Psoas muscle (tissue), 8 donors: ENCODE data around the gene DCUN1D4. TPM values are rescaled to one million over a fixed set of nuclear protein-coding genes. Genes with fewer than 3 reads are reported as not detected.

Experiments
- ATAC-seq, 4 donors: fragments of 200-7000 bp; cut with Tn5 transposase; one replicate each; pipeline ENCODE4 v1.9.1; 2020; ENCODE audit warnings: moderate library complexity in 3 of 4, mild to moderate bottlenecking in 2 of 4
- DNase-seq, 2 donors: peaks; one replicate each; pipeline ENCODE4 v3.0.0-alpha.2; 2020
- H3K27ac ChIP-seq: fragments of 200-600 bp; one replicate; pipeline ENCODE4 v1.8.0; 2022
- H3K27me3 ChIP-seq, 3 donors: fragments of 200-600 bp in 1 of 3; one replicate each; pipeline versions ENCODE4 v1.6.1 to v1.8.0; 2013 to 2022; ENCODE audit warnings: low read length in 2 of 3, mild to moderate bottlenecking in 2 of 3, moderate library complexity in 1 of 3; ENCODE audit not compliant: insufficient read depth in 3 of 3
- H3K36me3 ChIP-seq, 2 donors: fragments of 200-600 bp in 1 of 2; one replicate each; pipeline versions ENCODE4 v1.6.1 to v1.8.0; 2013 to 2022; ENCODE audit warnings: low read depth in 1 of 2, mild to moderate bottlenecking in 1 of 2, moderate library complexity in 1 of 2; ENCODE audit not compliant: insufficient read depth in 1 of 2
- H3K4me1 ChIP-seq: fragments of 200-600 bp; one replicate; pipeline ENCODE4 v1.8.0; 2022
- H3K4me3 ChIP-seq: fragments of 200-600 bp; one replicate; pipeline ENCODE4 v1.8.0; 2022; ENCODE audit warnings: mild to moderate bottlenecking
- H3K9me3 ChIP-seq: fragments of 200-600 bp; one replicate; pipeline ENCODE4 v1.8.0; 2022
- CTCF ChIP-seq: fragments of 200-600 bp; IDR thresholded peaks from one replicate; pipeline ENCODE4 v1.8.0; 2022; ENCODE audit warnings: antibody characterized with exemption
- WGBS, 3 donors: extraction: QIAGEN DNeasy Blood & Tissue Kit; methylation state at CpG; one replicate each; pipeline versions ENCODE4 v1.1.6 to v1.1.7; 2013; 5-methylcytosine and 5-hydroxymethylcytosine counted together
- intact Hi-C, 2 donors: fragments of 100-400 bp; cut with DNase I; formaldehyde crosslinking; loops; one replicate each; pipeline versions ENCODE4 v1.11.0 to v1.14.2; 2022
- long read RNA-seq, 2 donors: library from polyadenylated mRNA; unstranded; transcript quantifications; one replicate each; pipeline ENCODE4 v2.0.0, GENCODE V29; 2021
- polyA plus RNA-seq, 3 donors: library from polyadenylated mRNA; stranded (reverse); fragments of 200-250 nt; gene quantifications; one replicate each; pipeline ENCODE4 v1.2.3, GENCODE V29; 2013
- total RNA-seq, 4 donors: library from RNA; stranded (reverse); fragmentation: NEBNext Ultra II Directional in 2 of 4; extraction: Animal tissue kit (Norgen Biotek cat#: 25700) in 2 of 4; gene quantifications; one replicate each; pipeline versions ENCODE4 v1.2.1 to v1.2.4, GENCODE V29; 2021 to 2023
- donor health status: healthy with polysubstance abuse.
- donor health status: DM: no; HTN: no; CAD: no; lungs with moderate emphysema.
- donor health status: Bipolar disorder and iron deficiency.
- donor health status: healthy.
- donor health status: DM: yes; HTN: yes; CAD: no.
- donor health status: DM: no; HTN: no; CAD: no.
- donor health status: DM: no; HTN: no; CAD: no.
- donor health status: DM: yes; HTN: yes; CAD: no.

DCUN1D4 gene
- total RNA-seq (10 to 100 TPM; 24.0 to 43.1 (median 31.1) TPM), polyA plus RNA-seq (10 to 100 TPM; 13.5 to 30.5 (median 15.0) TPM)
- long read RNA-seq, donor 1, full-length matches to known transcripts = 20 of 31 reads
- long read RNA-seq, donor 1, partial matches to known transcripts = 0 of 31 reads
- long read RNA-seq, donor 1, other reads (novel, unspliced or antisense) = 11 of 31 reads
- long read RNA-seq, donor 2, full-length matches to known transcripts = 32 of 40 reads
- long read RNA-seq, donor 2, partial matches to known transcripts = 0 of 40 reads
- long read RNA-seq, donor 2, other reads (novel, unspliced or antisense) = 8 of 40 reads

- Histone ChIP-seq H3K4me1 (peaks cover 18% of the 10 kb centered on the region), H3K27me3 (no peaks in the 10 kb centered on the region), H3K9me3 (no peaks in the 10 kb centered on the region), H3K27ac (peak within 1 kb of the TSS; percentile 95), H3K4me3 (peak within 1 kb of the TSS; percentile 96), H3K36me3 (no peaks in the 10 kb centered on the region)
- ATAC-seq = peak; percentile 90 to 96 (median 92)
- intact Hi-C loops = loop anchor here (5.0 to 10.0 kb wide), 4 partner anchors 52 to 195 kb away; partner anchors contain the start of genes LRRC66 (in 1 of the 2) and SGCB (in 1 of the 2)
- DNase-seq = peak; percentile 100
- TF ChIP-seq CTCF = peak; percentile 40
- 0 to 1% (median 0%) methylated on average over 54 to 68 of the region's 68 CpGs for WGBS, 3 donors
Measured at GRCh38 chr4:51842554-51843308, at the start of gene DCUN1D4. TSS of gene DCUN1D4 (plus strand) at chr4:51843153. CDS start at chr4:51843243, 90 bp downstream.

- DNase-seq = no peak
- H3K27ac ChIP-seq = no peak overlapping the region
- H3K4me1 ChIP-seq = no peaks in the 10 kb centered on the region
- TF ChIP-seq CTCF = no peak
- ATAC-seq = no peak
- 87 to 88% (median 88%) methylated on average over 8 of the region's 8 CpGs for WGBS, 3 donors
- H3K27me3 ChIP-seq = no peaks in the 10 kb centered on the region
- H3K9me3 ChIP-seq = peaks cover 11% of the 10 kb centered on the region
- intact Hi-C loops = no loop called here
- no peaks in the 10 kb centered on the region for H3K36me3 ChIP-seq
- H3K4me3 ChIP-seq = no peak overlapping the region
Measured at GRCh38 chr4:51820443-51821234, 22.3 kb upstream of the DCUN1D4 start.

- Histone ChIP-seq H3K27ac (no peak overlapping the region), H3K9me3 (peaks cover 2% of the 10 kb centered on the region), H3K27me3 (no peaks in the 10 kb centered on the region), H3K36me3 (no peaks in the 10 kb centered on the region), H3K4me3 (no peak overlapping the region), H3K4me1 (no peaks in the 10 kb centered on the region)
- 62 to 64% (median 63%) methylated on average over 5 of the region's 5 CpGs for WGBS, 3 donors
- intact Hi-C loops = no loop called here
- DNase-seq (no peak), ATAC-seq (no peak)
- TF ChIP-seq CTCF = no peak
Measured at GRCh38 chr4:51825341-51825740, 17.6 kb upstream of the DCUN1D4 start.

GRCh38 chr4:51830156-51830720 lies 12.7 kb upstream of the DCUN1D4 start:
- no peak overlapping the region for H3K27ac ChIP-seq
- intact Hi-C loops = no loop called here
- no peaks in the 10 kb centered on the region for H3K27me3 ChIP-seq
- no peak for DNase-seq
- 61 to 65% (median 63%) methylated on average over 3 of the region's 3 CpGs for WGBS, 3 donors
- no peaks in the 10 kb centered on the region for H3K9me3 ChIP-seq
- H3K36me3 ChIP-seq = no peaks in the 10 kb centered on the region
- TF ChIP-seq CTCF = no peak
- no peak for ATAC-seq
- no peaks in the 10 kb centered on the region for H3K4me1 ChIP-seq
- no peak overlapping the region for H3K4me3 ChIP-seq
